Activated T-helper 2 cell treated with anti-CD3 and anti-CD28 coated beads, Interferon-gamma antibody, Interleukin-2, Interleukin-4, amounts not matched to agents 10 μg/mL and 5 μg/mL and 100 μg/mL, durations not matched to agents 14 hours and 24 hours and 36 hours (primary cell): Measurements from ENCODE around the gene SSU72. TPM values are rescaled to one million over a fixed set of nuclear protein-coding genes. Genes with fewer than 3 reads are reported as not detected.

Source experiments
- DNase-seq: peaks from one replicate; pipeline ENCODE4 v3.0.0; 2021; ENCODE audit warnings: low spot score
- H3K27ac Mint-ChIP-seq: one replicate; pipeline ENCODE4 v1.8.0; 2021; ENCODE audit warnings: mixed read lengths
- H3K27me3 Mint-ChIP-seq: one replicate; pipeline ENCODE4 v1.8.0; 2021; ENCODE audit warnings: low read depth, mixed read lengths
- H3K36me3 Mint-ChIP-seq: one replicate; pipeline ENCODE4 v1.8.0; 2021; ENCODE audit warnings: low read depth, mixed read lengths
- H3K4me1 Mint-ChIP-seq: one replicate; pipeline ENCODE4 v1.8.0; 2021; ENCODE audit warnings: low read depth, mixed read lengths
- H3K4me3 Mint-ChIP-seq: one replicate; pipeline ENCODE4 v1.8.0; 2021; ENCODE audit warnings: low read depth, mild to moderate bottlenecking, moderate library complexity, mixed read lengths
- H3K9me3 Mint-ChIP-seq: one replicate; pipeline ENCODE4 v1.8.0; 2021; ENCODE audit warnings: mixed read lengths
- intact Hi-C: fragments of 100-400 bp; cut with micrococcal nuclease; formaldehyde crosslinking; loops from one replicate; pipeline ENCODE4 v1.15.1; 2023
- total RNA-seq: library from RNA; stranded (reverse); gene quantifications from 2 replicates; pipeline ENCODE4 v1.2.3, GENCODE V29; 2022

The SSU72 gene
- total RNA-seq, 1 donor from 2014 or later = 123 TPM

GRCh38 chr1:1547011-1547410 is 27.7 kb downstream of the SSU72 start:
- no peak for DNase-seq
- intact Hi-C loops = no loop called here
- Mint-ChIP-seq H3K4me1 (no peaks in the 10 kb centered on the region), H3K9me3 (no peaks in the 10 kb centered on the region), H3K27me3 (no peaks in the 10 kb centered on the region), H3K36me3 (peaks cover 34% of the 10 kb centered on the region), H3K27ac (no peak overlapping the region), H3K4me3 (no peak overlapping the region)

- H3K27ac Mint-ChIP-seq = no peak overlapping the region
- H3K36me3 Mint-ChIP-seq = peaks cover 41% of the 10 kb centered on the region
- H3K4me3 Mint-ChIP-seq = no peak overlapping the region
- no peak for DNase-seq
- H3K9me3 Mint-ChIP-seq = no peaks in the 10 kb centered on the region
- no peaks in the 10 kb centered on the region for H3K4me1 Mint-ChIP-seq
- no peaks in the 10 kb centered on the region for H3K27me3 Mint-ChIP-seq
- intact Hi-C loops = no loop called here
Measured at GRCh38 chr1:1545946-1546737, 28.5 kb downstream of the SSU72 start.

GRCh38 chr1:1544544-1544943 is 30.1 kb downstream of the SSU72 start:
- H3K27me3 Mint-ChIP-seq = peaks cover under 1% of the 10 kb centered on the region
- peaks cover 41% of the 10 kb centered on the region for H3K36me3 Mint-ChIP-seq
- H3K9me3 Mint-ChIP-seq = no peaks in the 10 kb centered on the region
- DNase-seq = no peak
- intact Hi-C loops = no loop called here
- no peak overlapping the region for H3K4me3 Mint-ChIP-seq
- no peak overlapping the region for H3K27ac Mint-ChIP-seq
- H3K4me1 Mint-ChIP-seq = no peaks in the 10 kb centered on the region

GRCh38 chr1:1543706-1544099 is 31.0 kb downstream of the SSU72 start:
- Mint-ChIP-seq H3K27ac (no peak overlapping the region), H3K36me3 (peaks cover 41% of the 10 kb centered on the region), H3K27me3 (peaks cover 1% of the 10 kb centered on the region), H3K4me3 (no peak overlapping the region), H3K4me1 (no peaks in the 10 kb centered on the region), H3K9me3 (no peaks in the 10 kb centered on the region)
- DNase-seq = no peak
- intact Hi-C loops = no loop called here

- Mint-ChIP-seq H3K4me3 (no peak overlapping the region), H3K36me3 (peaks cover 40% of the 10 kb centered on the region), H3K9me3 (no peaks in the 10 kb centered on the region), H3K27me3 (peaks cover 1% of the 10 kb centered on the region), H3K27ac (no peak overlapping the region), H3K4me1 (no peaks in the 10 kb centered on the region)
- DNase-seq = no peak
- intact Hi-C loops = no loop called here
Measured at GRCh38 chr1:1542766-1543705, 31.6 kb downstream of the SSU72 start.

- no peaks in the 10 kb centered on the region for H3K4me1 Mint-ChIP-seq
- H3K4me3 Mint-ChIP-seq = no peak overlapping the region
- no peaks in the 10 kb centered on the region for H3K9me3 Mint-ChIP-seq
- H3K36me3 Mint-ChIP-seq = peaks cover 34% of the 10 kb centered on the region
- H3K27me3 Mint-ChIP-seq = peaks cover 1% of the 10 kb centered on the region
- no peak overlapping the region for H3K27ac Mint-ChIP-seq
- intact Hi-C loops = no loop called here
- no peak for DNase-seq
Measured at GRCh38 chr1:1541956-1542765, 32.5 kb downstream of the SSU72 start.

GRCh38 chr1:1540818-1541628 is 33.6 kb downstream of the SSU72 start:
- Mint-ChIP-seq H3K9me3 (no peaks in the 10 kb centered on the region), H3K4me3 (no peak overlapping the region), H3K27me3 (peaks cover 1% of the 10 kb centered on the region), H3K4me1 (no peaks in the 10 kb centered on the region), H3K27ac (no peak overlapping the region), H3K36me3 (peaks cover 34% of the 10 kb centered on the region)
- intact Hi-C loops = no loop called here
- DNase-seq = no peak

GRCh38 chr1:1540090-1540817 is 34.4 kb downstream of the SSU72 start, which contains the start of gene TMEM240:
Gene TMEM240, minus strand, starts transcription at chr1:1540624. Its CDS starts 278 bp downstream, at chr1:1540346.
- Mint-ChIP-seq H3K36me3 (peaks cover 30% of the 10 kb centered on the region), H3K27ac (no peak within 1 kb of the TSS), H3K9me3 (no peaks in the 10 kb centered on the region), H3K4me3 (no peak within 1 kb of the TSS), H3K27me3 (peaks cover 1% of the 10 kb centered on the region), H3K4me1 (no peaks in the 10 kb centered on the region)
- intact Hi-C loops = no loop called here
- peak; percentile 20 for DNase-seq

- H3K27ac Mint-ChIP-seq = no peak overlapping the region
- H3K4me1 Mint-ChIP-seq = no peaks in the 10 kb centered on the region
- H3K36me3 Mint-ChIP-seq = peaks cover 23% of the 10 kb centered on the region
- intact Hi-C loops = no loop called here
- no peaks in the 10 kb centered on the region for H3K9me3 Mint-ChIP-seq
- H3K27me3 Mint-ChIP-seq = peaks cover 1% of the 10 kb centered on the region
- no peak overlapping the region for H3K4me3 Mint-ChIP-seq
- no peak for DNase-seq
Measured at GRCh38 chr1:1539310-1540089, 35.2 kb downstream of the SSU72 start.

- Mint-ChIP-seq H3K27me3 (peaks cover 1% of the 10 kb centered on the region), H3K4me3 (no peak overlapping the region), H3K9me3 (no peaks in the 10 kb centered on the region), H3K4me1 (no peaks in the 10 kb centered on the region), H3K27ac (no peak overlapping the region), H3K36me3 (peaks cover 21% of the 10 kb centered on the region)
- no peak for DNase-seq
- intact Hi-C loops = no loop called here
Measured at GRCh38 chr1:1538989-1539309, 35.7 kb downstream of the SSU72 start.

GRCh38 chr1:1538334-1538733 is 36.3 kb downstream of the SSU72 start:
- Mint-ChIP-seq H3K27me3 (peaks cover 1% of the 10 kb centered on the region), H3K4me3 (no peak overlapping the region), H3K27ac (no peak overlapping the region), H3K4me1 (no peaks in the 10 kb centered on the region), H3K36me3 (peaks cover 17% of the 10 kb centered on the region), H3K9me3 (no peaks in the 10 kb centered on the region)
- intact Hi-C loops = no loop called here
- no peak for DNase-seq
